ENCODE data around the gene COL26A1.

COL26A1 gene

DNA sequence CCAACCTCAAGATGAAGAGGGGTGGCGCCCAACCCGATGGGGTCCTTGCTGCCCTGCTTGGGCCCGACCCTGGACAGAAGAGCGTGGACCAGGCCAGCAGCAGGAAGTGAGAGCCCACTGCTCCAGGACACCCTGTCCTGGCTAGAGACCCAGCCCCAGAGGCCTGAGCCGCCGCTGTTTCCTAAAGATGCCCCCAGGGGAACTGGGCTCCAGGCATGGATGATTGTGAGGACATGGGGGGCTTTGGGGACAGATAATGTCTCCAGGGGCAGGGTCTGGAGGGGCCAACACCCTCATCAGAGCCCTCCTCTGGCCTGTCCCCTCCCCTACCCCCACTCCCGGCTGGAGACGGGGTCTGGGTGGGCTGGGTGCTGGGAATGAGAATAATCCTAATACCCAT lies 194.7 kb downstream of the COL26A1 start:
- no peak overlapping the region for H3K9ac ChIP-seq (ENCODE audit: low read depth, low read length, poor library complexity)
- peaks cover 0 to 4% of the 10 kb centered on the region in 2 donors for H3K36me3 ChIP-seq (replicated peaks in 1 of 2; ENCODE audit: control insufficient read depth in 2 of 2, insufficient read depth in 2 of 2, low read length in 2 of 2)
- H2AK5ac ChIP-seq (ENCODE audit: low read depth, low read length), result no peak overlapping the region
- no peak overlapping the region for H2BK12ac ChIP-seq (ENCODE audit: low read length)
- H3K4me2 ChIP-seq (ENCODE audit: insufficient read depth, low read length, poor library complexity, severe bottlenecking), result no peak overlapping the region
- H4K8ac ChIP-seq (ENCODE audit: low read depth, low read length), result no peak overlapping the region
- peaks cover 1% of the 10 kb centered on the region for H3K79me1 ChIP-seq (ENCODE audit: low read depth, low read length)
- H3K27me3 ChIP-seq (ENCODE audit: control insufficient read depth in 3 of 3, insufficient read depth in 3 of 3, low read depth in 1 of 3, low read length in 3 of 3), result no peaks in the 10 kb centered on the region
- no peak overlapping the region for H2BK5ac ChIP-seq (ENCODE audit: low read length)
- H2AFZ ChIP-seq (ENCODE audit: low read length), result no peak overlapping the region
- H3K18ac ChIP-seq (ENCODE audit: low read length), result peak overlapping the region; percentile 23
- H2BK15ac ChIP-seq (ENCODE audit: low read length), result no peak overlapping the region
- H4K91ac ChIP-seq (ENCODE audit: low read depth, low read length, poor library complexity), result no peak overlapping the region
- no CpG with 5 or more reads among the region's 8 CpGs for WGBS, 2 donors (ENCODE audit: extremely low coverage in 2 of 2, insufficient read length in 2 of 2, insufficient replicate concordance in 1 of 2)
- DNase-seq (ENCODE audit: low spot score), result no peak
- H3K23ac ChIP-seq (ENCODE audit: low read depth, low read length, poor library complexity), result no peak overlapping the region
- no peak overlapping the region for H3K27ac ChIP-seq (replicated peaks; ENCODE audit: low read length)
- H3K4me3 ChIP-seq (ENCODE audit: low read length in 2 of 2), result no peak overlapping the region
- H3K14ac ChIP-seq (ENCODE audit: low read length), result no peak overlapping the region
- H2BK120ac ChIP-seq (ENCODE audit: low read depth, low read length), result no peak overlapping the region
- H3K4ac ChIP-seq (ENCODE audit: low read length), result no peak overlapping the region
- H3K9me3 ChIP-seq (replicated peaks in 1 of 2; ENCODE audit: control insufficient read depth in 2 of 2, insufficient read depth in 1 of 2, low read depth in 1 of 2, low read length in 2 of 2), result no peaks in the 10 kb centered on the region
- H3K4me1 ChIP-seq (ENCODE audit: control insufficient read depth in 2 of 2, insufficient read depth in 1 of 2, low read depth in 1 of 2, low read length in 2 of 2), result peaks cover 0 to 2% of the 10 kb centered on the region in 2 donors

DNA sequence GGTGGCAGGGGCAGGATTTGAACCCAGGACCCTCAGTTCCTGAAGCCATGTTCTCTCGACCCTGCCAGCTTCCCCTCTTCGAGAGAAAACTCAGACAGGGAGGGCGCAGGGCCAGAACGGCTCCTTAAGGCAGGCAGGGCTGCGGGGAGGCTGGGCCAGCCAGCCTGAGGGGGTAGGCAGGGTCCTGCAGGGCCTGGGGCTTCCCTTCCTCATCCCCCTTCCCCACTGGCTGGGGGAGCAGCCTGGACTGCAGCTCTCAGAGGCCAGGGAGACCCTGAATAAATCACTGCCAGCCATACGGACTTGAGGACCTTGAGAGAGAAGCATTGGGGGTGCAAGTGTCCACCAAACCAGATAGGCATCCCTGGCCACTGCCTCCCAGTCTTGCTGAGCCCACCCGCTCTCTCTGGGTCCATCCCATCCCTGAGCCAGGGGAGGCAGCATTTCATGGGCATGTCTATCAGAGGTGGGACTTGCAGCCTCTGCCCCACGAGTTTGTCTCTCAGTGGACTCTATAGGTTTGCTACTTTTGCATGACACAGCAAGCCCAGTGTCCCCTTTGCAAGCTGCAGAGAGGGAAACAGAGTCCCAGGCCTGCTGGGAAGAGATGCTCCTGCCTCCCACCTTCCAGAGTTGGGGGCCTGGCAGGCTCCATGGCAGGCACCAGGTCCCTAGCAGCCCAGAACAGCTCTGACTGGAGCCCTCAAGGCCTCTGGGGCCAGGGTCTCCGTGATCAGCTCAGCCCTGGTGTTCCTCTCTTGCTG lies 195.5 kb downstream of the COL26A1 start:
- H3K9ac ChIP-seq (ENCODE audit: low read depth, low read length, poor library complexity), result no peak overlapping the region
- no peaks in the 10 kb centered on the region for H3K9me3 ChIP-seq (replicated peaks in 1 of 2; ENCODE audit: control insufficient read depth in 2 of 2, insufficient read depth in 1 of 2, low read depth in 1 of 2, low read length in 2 of 2)
- no peak overlapping the region for H2BK5ac ChIP-seq (ENCODE audit: low read length)
- no peak overlapping the region for H3K14ac ChIP-seq (ENCODE audit: low read length)
- no peak overlapping the region for H3K27ac ChIP-seq (replicated peaks; ENCODE audit: low read length)
- no peaks in the 10 kb centered on the region for H3K27me3 ChIP-seq (ENCODE audit: control insufficient read depth in 3 of 3, insufficient read depth in 3 of 3, low read depth in 1 of 3, low read length in 3 of 3)
- H2AFZ ChIP-seq (ENCODE audit: low read length), result no peak overlapping the region
- no peak overlapping the region for H2BK120ac ChIP-seq (ENCODE audit: low read depth, low read length)
- no peak overlapping the region for H3K18ac ChIP-seq (ENCODE audit: low read length)
- H3K36me3 ChIP-seq (replicated peaks in 1 of 2; ENCODE audit: control insufficient read depth in 2 of 2, insufficient read depth in 2 of 2, low read length in 2 of 2), result peaks cover 0 to 4% of the 10 kb centered on the region in 2 donors
- no peak overlapping the region for H3K4ac ChIP-seq (ENCODE audit: low read length)
- H2BK15ac ChIP-seq (ENCODE audit: low read length), result no peak overlapping the region
- DNase-seq (ENCODE audit: low spot score), result no peak
- no peak overlapping the region for H3K23ac ChIP-seq (ENCODE audit: low read depth, low read length, poor library complexity)
- WGBS, 2 donors (ENCODE audit: extremely low coverage in 2 of 2, insufficient read length in 2 of 2, insufficient replicate concordance in 1 of 2), result no CpG with 5 or more reads among the region's 9 CpGs
- no peak overlapping the region for H2BK12ac ChIP-seq (ENCODE audit: low read length)
- no peak overlapping the region for H4K91ac ChIP-seq (ENCODE audit: low read depth, low read length, poor library complexity)
- H3K4me3 ChIP-seq (ENCODE audit: low read length in 2 of 2), result no peak overlapping the region
- H2AK5ac ChIP-seq (ENCODE audit: low read depth, low read length), result no peak overlapping the region
- no peak overlapping the region for H4K8ac ChIP-seq (ENCODE audit: low read depth, low read length)
- no peaks in the 10 kb centered on the region for H3K79me1 ChIP-seq (ENCODE audit: low read depth, low read length)
- no peak overlapping the region for H3K4me2 ChIP-seq (ENCODE audit: insufficient read depth, low read length, poor library complexity, severe bottlenecking)
- H3K4me1 ChIP-seq (ENCODE audit: control insufficient read depth in 2 of 2, insufficient read depth in 1 of 2, low read depth in 1 of 2, low read length in 2 of 2), result peaks cover 0 to 2% of the 10 kb centered on the region in 2 donors

DNA sequence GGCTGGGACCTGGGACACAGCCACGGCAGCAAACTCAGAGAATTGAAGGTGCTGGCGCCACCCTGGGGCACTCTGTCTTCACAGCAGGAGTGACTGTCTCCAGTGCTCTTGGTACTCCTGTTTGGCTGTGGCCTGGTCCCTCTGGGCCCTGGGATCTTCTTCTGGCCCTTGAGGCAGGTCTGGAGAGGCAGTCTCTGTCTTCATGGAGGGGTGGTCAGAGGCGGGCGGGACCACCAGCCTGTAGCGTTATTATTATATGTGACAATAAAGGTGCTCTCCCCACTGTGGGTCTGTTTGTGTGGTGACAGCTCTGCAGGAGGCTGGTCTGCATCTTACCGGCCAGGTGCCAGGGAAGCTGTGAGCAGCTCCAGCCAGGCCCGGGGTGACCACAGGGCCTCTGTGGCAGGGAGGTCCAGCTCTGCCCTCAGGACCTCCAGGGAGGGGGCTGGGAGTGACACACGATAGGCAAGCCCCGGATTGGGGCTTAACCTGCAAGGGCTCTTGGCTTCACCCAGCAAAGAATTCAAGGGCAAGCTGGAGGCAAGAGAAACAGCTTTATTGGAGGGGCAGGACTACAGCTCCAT lies 196.2 kb downstream of the COL26A1 start:
- no peak overlapping the region for H2BK12ac ChIP-seq (ENCODE audit: low read length)
- no peak overlapping the region for H2AK5ac ChIP-seq (ENCODE audit: low read depth, low read length)
- no peak overlapping the region for H2BK120ac ChIP-seq (ENCODE audit: low read depth, low read length)
- H2BK15ac ChIP-seq (ENCODE audit: low read length), result no peak overlapping the region
- no peaks in the 10 kb centered on the region for H3K9me3 ChIP-seq (replicated peaks in 1 of 2; ENCODE audit: control insufficient read depth in 2 of 2, insufficient read depth in 1 of 2, low read depth in 1 of 2, low read length in 2 of 2)
- H3K79me1 ChIP-seq (ENCODE audit: low read depth, low read length), result no peaks in the 10 kb centered on the region
- H3K23ac ChIP-seq (ENCODE audit: low read depth, low read length, poor library complexity), result no peak overlapping the region
- H3K4me2 ChIP-seq (ENCODE audit: insufficient read depth, low read length, poor library complexity, severe bottlenecking), result no peak overlapping the region
- peaks cover 0 to 4% of the 10 kb centered on the region in 2 donors for H3K36me3 ChIP-seq (replicated peaks in 1 of 2; ENCODE audit: control insufficient read depth in 2 of 2, insufficient read depth in 2 of 2, low read length in 2 of 2)
- peaks cover 2% of the 10 kb centered on the region in 2 donors for H3K4me1 ChIP-seq (ENCODE audit: control insufficient read depth in 2 of 2, insufficient read depth in 1 of 2, low read depth in 1 of 2, low read length in 2 of 2)
- H3K18ac ChIP-seq (ENCODE audit: low read length), result peak overlapping the region; percentile 60
- no peak overlapping the region for H4K91ac ChIP-seq (ENCODE audit: low read depth, low read length, poor library complexity)
- H3K14ac ChIP-seq (ENCODE audit: low read length), result no peak overlapping the region
- no peaks in the 10 kb centered on the region for H3K27me3 ChIP-seq (ENCODE audit: control insufficient read depth in 3 of 3, insufficient read depth in 3 of 3, low read depth in 1 of 3, low read length in 3 of 3)
- no peak overlapping the region for H3K9ac ChIP-seq (ENCODE audit: low read depth, low read length, poor library complexity)
- no peak for DNase-seq (ENCODE audit: low spot score)
- WGBS, 2 donors (ENCODE audit: extremely low coverage in 2 of 2, insufficient read length in 2 of 2, insufficient replicate concordance in 1 of 2), result no CpG with 5 or more reads among the region's 9 CpGs
- no peak overlapping the region for H3K4ac ChIP-seq (ENCODE audit: low read length)
- no peak overlapping the region for H3K4me3 ChIP-seq (ENCODE audit: low read length in 2 of 2)
- no peak overlapping the region for H2AFZ ChIP-seq (ENCODE audit: low read length)
- no peak overlapping the region for H4K8ac ChIP-seq (ENCODE audit: low read depth, low read length)
- H3K27ac ChIP-seq (replicated peaks; ENCODE audit: low read length), result no peak overlapping the region
- H2BK5ac ChIP-seq (ENCODE audit: low read length), result no peak overlapping the region

DNA sequence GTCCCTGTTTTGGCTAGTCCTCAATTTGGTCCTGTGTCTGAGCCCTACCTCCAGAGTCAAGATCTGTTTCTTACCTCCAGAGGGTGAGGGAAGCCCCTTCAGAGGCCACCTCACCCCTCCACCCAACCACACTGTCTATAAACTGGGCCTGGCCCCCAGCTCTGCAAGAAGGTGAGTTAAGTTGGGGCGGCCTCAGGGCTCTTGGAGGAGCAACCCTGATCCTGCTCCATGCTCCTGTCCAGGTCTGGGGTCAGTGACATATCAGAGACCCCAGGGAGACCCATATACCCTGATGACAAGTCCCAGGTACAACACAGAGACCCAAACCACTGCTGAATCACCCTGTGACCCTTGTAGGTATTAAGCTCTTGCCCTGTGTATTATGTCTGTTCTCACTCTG lies 196.9 kb downstream of the COL26A1 start:
- Histone ChIP-seq H2BK5ac (ENCODE audit: low read length) (no peak overlapping the region), H3K4me3 (ENCODE audit: low read length in 2 of 2) (no peak overlapping the region), H2AK5ac (ENCODE audit: low read depth, low read length) (no peak overlapping the region), H2BK15ac (ENCODE audit: low read length) (no peak overlapping the region), H3K27me3 (ENCODE audit: control insufficient read depth in 3 of 3, insufficient read depth in 3 of 3, low read depth in 1 of 3, low read length in 3 of 3) (no peaks in the 10 kb centered on the region), H3K4ac (ENCODE audit: low read length) (no peak overlapping the region), H3K9ac (ENCODE audit: low read depth, low read length, poor library complexity) (no peak overlapping the region), H3K4me2 (ENCODE audit: insufficient read depth, low read length, poor library complexity, severe bottlenecking) (no peak overlapping the region), H3K9me3 (replicated peaks in 1 of 2; ENCODE audit: control insufficient read depth in 2 of 2, insufficient read depth in 1 of 2, low read depth in 1 of 2, low read length in 2 of 2) (no peaks in the 10 kb centered on the region), H3K23ac (ENCODE audit: low read depth, low read length, poor library complexity) (no peak overlapping the region), H3K18ac (ENCODE audit: low read length) (no peak overlapping the region), H2BK12ac (ENCODE audit: low read length) (no peak overlapping the region), H3K36me3 (replicated peaks in 1 of 2; ENCODE audit: control insufficient read depth in 2 of 2, insufficient read depth in 2 of 2, low read length in 2 of 2) (peaks cover 0 to 2% of the 10 kb centered on the region in 2 donors), H4K8ac (ENCODE audit: low read depth, low read length) (no peak overlapping the region), H3K14ac (ENCODE audit: low read length) (no peak overlapping the region), H2BK120ac (ENCODE audit: low read depth, low read length) (no peak overlapping the region), H4K91ac (ENCODE audit: low read depth, low read length, poor library complexity) (no peak overlapping the region), H3K4me1 (ENCODE audit: control insufficient read depth in 2 of 2, insufficient read depth in 1 of 2, low read depth in 1 of 2, low read length in 2 of 2) (peaks cover 5% of the 10 kb centered on the region in 2 donors), H3K79me1 (ENCODE audit: low read depth, low read length) (no peaks in the 10 kb centered on the region), H2AFZ (ENCODE audit: low read length) (no peak overlapping the region), H3K27ac (replicated peaks; ENCODE audit: low read length) (no peak overlapping the region)
- no CpG with 5 or more reads among the region's 1 CpG for WGBS, 2 donors (ENCODE audit: extremely low coverage in 2 of 2, insufficient read length in 2 of 2, insufficient replicate concordance in 1 of 2)
- no peak for DNase-seq (ENCODE audit: low spot score)

Data from neuronal stem cell (in vitro differentiated cells).